Adrenal gland (tissue), 12 donors: ENCODE measurements around the gene MAML1. TPM values are rescaled to one million over a fixed set of nuclear protein-coding genes. Genes with fewer than 3 reads are reported as not detected.

Source experiments
- DNase-seq, 7 donors: peaks; one replicate each; pipeline ENCODE4 v3.0.0-alpha.2; 2019 to 2020
- H3K27ac ChIP-seq, 5 donors: fragments of 200-600 bp; sonication (generic) in 4 of 5; 1 replicate in 3 of 5; 2 replicates in 2 of 5; pipeline versions ENCODE4 v1.5.1 to v1.8.0; 2016 to 2020; ENCODE audit warnings: mild to moderate bottlenecking in 1 of 5
- H3K27me3 ChIP-seq: fragments of 200-600 bp; 2 replicates; pipeline ENCODE4 v1.8.0; 2021
- H3K36me3 ChIP-seq, 2 donors: fragments of 200-600 bp; replicated peaks in 1 of 2; 1 replicate in 1 of 2; 2 replicates in 1 of 2; pipeline versions ENCODE4 v1.5.1 to v1.8.0; 2018 to 2022
- H3K4me1 ChIP-seq, 2 donors: fragments of 200-600 bp; replicated peaks in 1 of 2; 1 replicate in 1 of 2; 2 replicates in 1 of 2; pipeline versions ENCODE4 v1.5.1 to v1.8.0; 2018 to 2021
- H3K4me3 ChIP-seq, 4 donors: fragments of 200-600 bp; sonication (generic) in 3 of 4; one replicate each; pipeline ENCODE4 v1.5.1; 2016 to 2018
- H3K9me3 ChIP-seq, 3 donors: fragments of 200-600 bp; sonication (generic) in 1 of 3; replicated peaks in 1 of 3; 1 replicate in 2 of 3; 2 replicates in 1 of 3; pipeline versions ENCODE4 v1.5.1 to v1.8.0; 2016 to 2021
- POLR2A ChIP-seq, 2 donors: fragments of 450-650 bp; IDR thresholded peaks; one replicate each; pipeline ENCODE4 v1.6.1; 2017; ENCODE audit warnings: antibody characterized with exemption in 2 of 2, mild to moderate bottlenecking in 2 of 2, moderate library complexity in 1 of 2
- WGBS, 4 donors: extraction: QIAGEN DNeasy Blood & Tissue Kit in 2 of 4; methylation state at CpG; one replicate each; pipeline versions ENCODE4 v1.1.5 to v1.1.7; 2013 to 2017; 5-methylcytosine and 5-hydroxymethylcytosine counted together
- intact Hi-C, 2 donors: fragments of 100-400 bp; cut with DNase I; formaldehyde crosslinking; loops; one replicate each; pipeline versions ENCODE4 v1.14.1 to v1.15.0; 2022 to 2023
- polyA plus RNA-seq, 3 donors: library from polyadenylated mRNA; stranded (reverse); fragments of 200-250 nt in 2 of 3; fragments of 350-450 nt in 1 of 3; fragmentation: Illumina TruSeq in 1 of 3; extraction: RNeasy Lipid Tissue Mini Kit (QIAGEN cat#74804) in 1 of 3; gene quantifications; one replicate each; pipeline ENCODE4 v1.2.3, GENCODE V29; 2013 to 2014
- total RNA-seq, 9 donors: library from RNA; depleted of rRNA in 4 of 9; stranded (reverse); fragments of >200 nt in 4 of 9; fragments of 120-200 nt in 1 of 9; fragmentation: NEBNext Ultra II Directional in 1 of 9; extraction: Animal tissue kit (Norgen Biotek cat#: 25700) in 1 of 9; gene quantifications; one replicate each; pipeline versions ENCODE4 v1.1.0 to v1.2.4, GENCODE V29; 2013 to 2023
- TF ChIP-seq, protein P1 (sequence below), 6 experiments: fragments of 450-650 bp in 4 of 6; fragments of 200-600 bp in 2 of 6; sonication (generic) in 1 of 6; IDR thresholded peaks; 1 replicate in 5 of 6; 2 replicates in 1 of 6; pipeline versions ENCODE4 v1.5.1 to v1.8.0; 2016 to 2021; ENCODE audit warnings: antibody characterized with exemption in 6 of 6, mild to moderate bottlenecking in 2 of 6, moderate library complexity in 1 of 6
- donor health status: healthy with polysubstance abuse.
- donor health status: Bipolar disorder and iron deficiency.
- donor health status: DM: yes; HTN: yes; CAD: no.
- donor health status: DM: no; HTN: no; CAD: no.
- donor health status: DM: no; HTN: no; CAD: no.
- donor health status: DM: yes; HTN: yes; CAD: no.

MAML1 gene
- total and polyA plus RNA-seq, 12 donors, result 7.3 to 70.7 (median 29.2) TPM

DNA sequence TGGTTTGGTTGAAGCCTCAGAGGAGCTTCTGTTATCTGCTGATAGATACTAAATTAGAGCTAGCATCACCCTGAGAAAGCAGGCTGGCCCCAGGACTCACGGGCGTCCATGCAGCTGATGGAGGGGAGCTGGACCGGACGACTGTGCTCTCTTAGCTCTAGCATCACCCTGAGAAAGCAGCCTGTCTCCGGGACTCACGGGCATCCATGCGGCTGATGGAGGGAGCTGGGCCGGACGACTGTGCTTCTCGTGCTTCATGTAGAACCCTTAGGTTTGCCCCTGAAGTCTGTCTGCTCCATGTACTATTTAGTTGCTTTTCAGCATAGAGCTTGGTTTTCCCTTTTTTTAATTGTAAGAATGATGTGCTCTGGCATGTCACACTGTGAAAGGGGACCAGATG lies 44.8 kb downstream of the MAML1 start:
- no peaks in the 10 kb centered on the region for H3K9me3 ChIP-seq
- H3K27ac ChIP-seq, result peak overlapping the region in 1 of 5 donors; percentile 17
- H3K4me1 ChIP-seq, result peaks cover 0 to 4% of the 10 kb centered on the region in 2 donors
- 76 to 100% (median 89%) methylated on average over 2 to 10 of the region's 10 CpGs for WGBS, 4 donors
- TF ChIP-seq, protein P1, sequence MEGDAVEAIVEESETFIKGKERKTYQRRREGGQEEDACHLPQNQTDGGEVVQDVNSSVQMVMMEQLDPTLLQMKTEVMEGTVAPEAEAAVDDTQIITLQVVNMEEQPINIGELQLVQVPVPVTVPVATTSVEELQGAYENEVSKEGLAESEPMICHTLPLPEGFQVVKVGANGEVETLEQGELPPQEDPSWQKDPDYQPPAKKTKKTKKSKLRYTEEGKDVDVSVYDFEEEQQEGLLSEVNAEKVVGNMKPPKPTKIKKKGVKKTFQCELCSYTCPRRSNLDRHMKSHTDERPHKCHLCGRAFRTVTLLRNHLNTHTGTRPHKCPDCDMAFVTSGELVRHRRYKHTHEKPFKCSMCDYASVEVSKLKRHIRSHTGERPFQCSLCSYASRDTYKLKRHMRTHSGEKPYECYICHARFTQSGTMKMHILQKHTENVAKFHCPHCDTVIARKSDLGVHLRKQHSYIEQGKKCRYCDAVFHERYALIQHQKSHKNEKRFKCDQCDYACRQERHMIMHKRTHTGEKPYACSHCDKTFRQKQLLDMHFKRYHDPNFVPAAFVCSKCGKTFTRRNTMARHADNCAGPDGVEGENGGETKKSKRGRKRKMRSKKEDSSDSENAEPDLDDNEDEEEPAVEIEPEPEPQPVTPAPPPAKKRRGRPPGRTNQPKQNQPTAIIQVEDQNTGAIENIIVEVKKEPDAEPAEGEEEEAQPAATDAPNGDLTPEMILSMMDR (IDR thresholded peaks at IDR 0.05), result no peak
- no peak for TF ChIP-seq POLR2A (IDR thresholded peaks at IDR 0.05)
- H3K27me3 ChIP-seq, result no peaks in the 10 kb centered on the region
- no peak for DNase-seq
- H3K4me3 ChIP-seq, result no peak overlapping the region
- peaks cover 0 to 55% of the 10 kb centered on the region in 2 donors for H3K36me3 ChIP-seq
- intact Hi-C loops, result no loop called here

DNA sequence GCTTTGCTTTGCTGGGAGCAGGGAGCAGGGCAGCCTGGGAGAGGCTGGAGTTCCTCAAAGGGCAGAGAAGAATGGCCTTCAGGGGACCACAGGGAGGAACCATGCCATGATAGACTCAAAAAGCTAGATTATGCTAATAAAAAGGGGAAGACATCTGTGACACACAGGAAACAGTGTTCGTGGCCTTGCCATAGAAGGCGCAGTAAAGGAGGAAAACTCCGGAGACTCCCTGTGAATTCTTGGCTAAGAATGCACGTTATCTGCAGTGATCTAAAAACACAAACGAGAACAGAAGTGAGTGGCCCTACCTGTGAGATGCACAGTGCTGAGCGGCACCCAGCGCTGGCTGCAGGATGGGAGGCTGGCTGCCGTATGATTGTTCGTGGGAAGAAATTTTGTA lies 45.3 kb downstream of the MAML1 start:
- intact Hi-C loops, result no loop called here
- Histone ChIP-seq H3K27me3 (no peaks in the 10 kb centered on the region), H3K27ac (peak overlapping the region in 2 of 5 donors; percentile 8 to 17), H3K4me1 (peaks cover 0 to 4% of the 10 kb centered on the region in 2 donors), H3K36me3 (peaks cover 0 to 50% of the 10 kb centered on the region in 2 donors), H3K4me3 (no peak overlapping the region), H3K9me3 (no peaks in the 10 kb centered on the region)
- TF ChIP-seq, protein P1 (IDR thresholded peaks at IDR 0.05), result no peak
- TF ChIP-seq POLR2A (IDR thresholded peaks at IDR 0.05), result no peak
- WGBS, 4 donors, result 57 to 68% (median 61%) methylated on average over 9 of the region's 9 CpGs
- peak in 1 of 7 donors; percentile 13 for DNase-seq

DNA sequence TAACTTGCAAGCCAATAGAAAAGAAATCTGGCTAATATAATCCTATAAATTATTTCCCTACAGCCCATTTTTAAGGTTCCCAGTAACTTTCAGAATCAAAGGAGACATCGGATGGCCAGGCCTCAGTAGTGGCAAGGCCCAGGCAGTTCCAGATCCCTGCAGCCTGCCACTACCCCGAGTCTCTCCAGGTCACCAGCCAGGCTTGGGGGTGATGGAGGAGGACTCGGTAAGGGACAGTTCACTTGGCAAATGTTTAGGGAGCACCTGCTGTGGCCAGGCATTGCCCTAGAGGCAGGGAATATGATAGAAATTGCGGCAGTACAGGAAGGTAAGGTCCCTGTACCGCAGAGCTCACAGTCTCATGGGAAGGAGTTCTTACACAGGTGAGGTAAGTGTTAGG lies 46.0 kb downstream of the MAML1 start:
- TF ChIP-seq, protein P1 (IDR thresholded peaks at IDR 0.05), result no peak
- no peak for TF ChIP-seq POLR2A (IDR thresholded peaks at IDR 0.05)
- no peak for DNase-seq
- WGBS, 4 donors, result 88 to 98% (median 94%) methylated on average over 5 of the region's 5 CpGs
- Histone ChIP-seq H3K36me3 (peaks cover 0 to 43% of the 10 kb centered on the region in 2 donors), H3K4me3 (no peak overlapping the region), H3K4me1 (peaks cover 0 to 4% of the 10 kb centered on the region in 2 donors), H3K27me3 (no peaks in the 10 kb centered on the region), H3K9me3 (no peaks in the 10 kb centered on the region), H3K27ac (no peak overlapping the region)
- intact Hi-C loops, result no loop called here

DNA sequence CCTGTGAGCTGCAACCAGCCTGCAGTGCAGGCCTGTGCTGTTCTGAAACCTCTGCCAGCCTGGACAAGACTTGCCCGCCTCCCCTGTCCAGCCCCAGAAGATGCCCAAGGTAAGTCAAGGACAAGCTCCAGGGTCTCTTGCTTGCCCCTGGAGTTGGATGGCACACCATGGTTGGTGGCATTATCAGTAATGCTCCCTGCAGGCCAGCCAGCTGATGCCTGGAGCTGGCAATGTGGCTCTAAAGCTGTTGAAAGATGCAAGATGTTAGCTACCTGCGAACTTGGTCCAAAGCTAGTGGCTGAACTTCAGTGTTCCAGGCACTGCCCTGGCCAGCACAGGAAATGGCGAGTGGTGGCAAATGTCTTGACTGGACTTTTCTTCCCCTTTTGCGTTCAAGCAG lies 47.2 kb downstream of the MAML1 start:
- intact Hi-C loops, result no loop called here
- no peak overlapping the region for H3K4me3 ChIP-seq
- 77 to 97% (median 89%) methylated on average over 3 to 4 of the region's 4 CpGs for WGBS, 4 donors
- H3K36me3 ChIP-seq, result peaks cover 0 to 31% of the 10 kb centered on the region in 2 donors
- no peak for TF ChIP-seq POLR2A (IDR thresholded peaks at IDR 0.05)
- TF ChIP-seq, protein P1 (IDR thresholded peaks at IDR 0.05), result no peak
- H3K27me3 ChIP-seq, result no peaks in the 10 kb centered on the region
- no peak overlapping the region for H3K27ac ChIP-seq
- H3K4me1 ChIP-seq, result peaks cover 0 to 4% of the 10 kb centered on the region in 2 donors
- H3K9me3 ChIP-seq, result no peaks in the 10 kb centered on the region
- no peak for DNase-seq
